Measurements from ENCODE around the gene RAD51AP1.

The RAD51AP1 gene

DNA sequence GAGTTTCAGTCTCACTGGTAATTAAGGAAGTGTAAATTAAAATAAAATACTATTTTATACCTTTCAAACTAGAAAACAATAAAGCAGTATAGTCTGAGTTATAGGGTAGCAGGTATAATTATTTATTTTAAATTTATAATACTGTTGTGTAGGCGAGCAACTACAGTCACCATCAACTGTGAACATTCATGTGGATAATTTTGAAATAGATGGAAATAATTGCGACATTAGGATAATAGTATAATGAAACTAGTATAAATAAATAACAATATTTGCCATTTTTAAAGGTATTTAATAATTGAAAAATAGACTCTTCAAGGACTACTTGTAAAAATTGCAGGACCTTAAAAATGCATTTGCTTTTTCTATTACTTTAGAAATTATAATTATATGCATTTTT, 19.5 kb downstream of the RAD51AP1 start:
- DNase-seq (ENCODE audit: low read depth in 1 of 2, low spot score in 1 of 2): no peak
- no peak overlapping the region for H3K4me3 ChIP-seq (replicated peaks; ENCODE audit: insufficient read depth, low read length)
- no peak overlapping the region for H3K27ac ChIP-seq (replicated peaks)
- TF ChIP-seq POLR2AphosphoS5 (IDR thresholded peaks at IDR 0.05; ENCODE audit: low read depth) (no peak), SPI1 (IDR thresholded peaks at IDR 0.05; ENCODE audit: borderline replicate concordance, low read depth) (no peak), GABPA (IDR thresholded peaks at IDR 0.05; ENCODE audit: low read depth) (no peak)
- TF ChIP-seq, protein P1, sequence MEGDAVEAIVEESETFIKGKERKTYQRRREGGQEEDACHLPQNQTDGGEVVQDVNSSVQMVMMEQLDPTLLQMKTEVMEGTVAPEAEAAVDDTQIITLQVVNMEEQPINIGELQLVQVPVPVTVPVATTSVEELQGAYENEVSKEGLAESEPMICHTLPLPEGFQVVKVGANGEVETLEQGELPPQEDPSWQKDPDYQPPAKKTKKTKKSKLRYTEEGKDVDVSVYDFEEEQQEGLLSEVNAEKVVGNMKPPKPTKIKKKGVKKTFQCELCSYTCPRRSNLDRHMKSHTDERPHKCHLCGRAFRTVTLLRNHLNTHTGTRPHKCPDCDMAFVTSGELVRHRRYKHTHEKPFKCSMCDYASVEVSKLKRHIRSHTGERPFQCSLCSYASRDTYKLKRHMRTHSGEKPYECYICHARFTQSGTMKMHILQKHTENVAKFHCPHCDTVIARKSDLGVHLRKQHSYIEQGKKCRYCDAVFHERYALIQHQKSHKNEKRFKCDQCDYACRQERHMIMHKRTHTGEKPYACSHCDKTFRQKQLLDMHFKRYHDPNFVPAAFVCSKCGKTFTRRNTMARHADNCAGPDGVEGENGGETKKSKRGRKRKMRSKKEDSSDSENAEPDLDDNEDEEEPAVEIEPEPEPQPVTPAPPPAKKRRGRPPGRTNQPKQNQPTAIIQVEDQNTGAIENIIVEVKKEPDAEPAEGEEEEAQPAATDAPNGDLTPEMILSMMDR (IDR thresholded peaks at IDR 0.05; ENCODE audit: insufficient read depth, low read length): no peak
- TF ChIP-seq, protein P2, sequence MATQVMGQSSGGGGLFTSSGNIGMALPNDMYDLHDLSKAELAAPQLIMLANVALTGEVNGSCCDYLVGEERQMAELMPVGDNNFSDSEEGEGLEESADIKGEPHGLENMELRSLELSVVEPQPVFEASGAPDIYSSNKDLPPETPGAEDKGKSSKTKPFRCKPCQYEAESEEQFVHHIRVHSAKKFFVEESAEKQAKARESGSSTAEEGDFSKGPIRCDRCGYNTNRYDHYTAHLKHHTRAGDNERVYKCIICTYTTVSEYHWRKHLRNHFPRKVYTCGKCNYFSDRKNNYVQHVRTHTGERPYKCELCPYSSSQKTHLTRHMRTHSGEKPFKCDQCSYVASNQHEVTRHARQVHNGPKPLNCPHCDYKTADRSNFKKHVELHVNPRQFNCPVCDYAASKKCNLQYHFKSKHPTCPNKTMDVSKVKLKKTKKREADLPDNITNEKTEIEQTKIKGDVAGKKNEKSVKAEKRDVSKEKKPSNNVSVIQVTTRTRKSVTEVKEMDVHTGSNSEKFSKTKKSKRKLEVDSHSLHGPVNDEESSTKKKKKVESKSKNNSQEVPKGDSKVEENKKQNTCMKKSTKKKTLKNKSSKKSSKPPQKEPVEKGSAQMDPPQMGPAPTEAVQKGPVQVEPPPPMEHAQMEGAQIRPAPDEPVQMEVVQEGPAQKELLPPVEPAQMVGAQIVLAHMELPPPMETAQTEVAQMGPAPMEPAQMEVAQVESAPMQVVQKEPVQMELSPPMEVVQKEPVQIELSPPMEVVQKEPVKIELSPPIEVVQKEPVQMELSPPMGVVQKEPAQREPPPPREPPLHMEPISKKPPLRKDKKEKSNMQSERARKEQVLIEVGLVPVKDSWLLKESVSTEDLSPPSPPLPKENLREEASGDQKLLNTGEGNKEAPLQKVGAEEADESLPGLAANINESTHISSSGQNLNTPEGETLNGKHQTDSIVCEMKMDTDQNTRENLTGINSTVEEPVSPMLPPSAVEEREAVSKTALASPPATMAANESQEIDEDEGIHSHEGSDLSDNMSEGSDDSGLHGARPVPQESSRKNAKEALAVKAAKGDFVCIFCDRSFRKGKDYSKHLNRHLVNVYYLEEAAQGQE (IDR thresholded peaks at IDR 0.05; ENCODE audit: insufficient replicate concordance, low read depth): no peak
- no peaks in the 10 kb centered on the region for H3K27me3 ChIP-seq (ENCODE audit: insufficient read depth, poor library complexity, severe bottlenecking)

DNA sequence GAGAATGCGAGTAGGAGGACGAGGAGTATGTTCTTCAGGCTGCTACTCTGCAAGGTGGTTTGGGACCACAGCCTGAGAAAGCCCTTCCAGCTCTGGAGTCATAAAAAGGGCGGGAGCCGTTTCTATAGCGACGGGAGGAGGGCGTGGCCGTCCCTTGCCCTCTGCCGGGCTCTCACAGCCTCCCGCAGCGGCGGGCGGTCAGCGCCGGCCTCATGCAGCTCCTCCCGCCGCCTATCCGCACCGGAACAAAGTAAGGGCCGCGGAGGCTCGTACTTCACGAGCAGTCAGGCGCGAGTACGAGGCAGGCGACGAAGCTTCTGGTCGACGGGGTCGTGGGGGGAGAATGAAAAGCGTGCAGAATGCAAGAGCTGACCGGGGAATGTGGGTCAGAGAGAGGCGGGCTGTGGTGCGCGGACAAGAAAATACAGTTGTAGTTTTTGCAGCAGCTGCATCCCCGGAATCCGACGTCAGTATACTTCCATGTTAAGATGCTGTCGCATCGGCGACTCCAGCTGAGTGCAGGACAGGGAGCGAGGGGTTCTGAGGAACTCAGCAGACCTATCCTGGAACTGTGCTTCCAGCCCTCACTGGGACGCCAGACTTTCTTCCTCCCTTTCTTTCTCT, 23.5 kb downstream of the RAD51AP1 start, which contains the start of gene DYRK4:
DYRK4 (plus strand) TSS at position 175 of the 624 bp plus-strand sequence; CDS start at position 213, 38 bp downstream.
- DNase-seq (ENCODE audit: low read depth in 1 of 2, low spot score in 1 of 2): no peak
- no peak within 1 kb of the TSS for H3K4me3 ChIP-seq (replicated peaks; ENCODE audit: insufficient read depth, low read length)
- TF ChIP-seq POLR2AphosphoS5 (IDR thresholded peaks at IDR 0.05; ENCODE audit: low read depth): no peak
- TF ChIP-seq, protein P1 (IDR thresholded peaks at IDR 0.05; ENCODE audit: insufficient read depth, low read length): no peak
- TF ChIP-seq, protein P2 (IDR thresholded peaks at IDR 0.05; ENCODE audit: insufficient replicate concordance, low read depth): no peak
- H3K27ac ChIP-seq (replicated peaks): no peak within 1 kb of the TSS
- H3K27me3 ChIP-seq (ENCODE audit: insufficient read depth, poor library complexity, severe bottlenecking): no peaks in the 10 kb centered on the region

DNA sequence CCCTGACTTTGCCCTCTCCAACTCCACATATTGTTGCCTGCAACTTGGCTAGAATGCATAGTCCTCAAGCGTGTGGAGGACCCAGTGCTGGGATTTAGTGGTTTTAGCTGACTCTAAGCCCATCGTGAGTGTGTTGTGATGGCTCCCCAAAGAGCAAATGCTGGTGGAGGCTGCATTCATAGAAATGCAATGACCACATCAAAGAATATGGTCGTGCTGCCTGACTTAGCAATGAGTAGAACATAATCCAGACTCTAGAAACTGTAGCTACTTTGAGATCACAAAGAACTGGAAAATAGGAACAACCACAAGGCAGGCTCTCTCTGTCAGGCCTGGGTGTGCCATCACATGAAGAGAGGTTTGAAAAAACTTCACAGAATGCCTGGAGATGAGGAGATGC, 24.6 kb downstream of the RAD51AP1 start:
- H3K27me3 ChIP-seq (ENCODE audit: insufficient read depth, poor library complexity, severe bottlenecking): no peaks in the 10 kb centered on the region
- DNase-seq (ENCODE audit: low read depth in 1 of 2, low spot score in 1 of 2): no peak
- H3K27ac ChIP-seq (replicated peaks): no peak overlapping the region
- no peak overlapping the region for H3K4me3 ChIP-seq (replicated peaks; ENCODE audit: insufficient read depth, low read length)
- no peak for TF ChIP-seq SPI1 (IDR thresholded peaks at IDR 0.05; ENCODE audit: borderline replicate concordance, low read depth)
- no peak for TF ChIP-seq GABPA (IDR thresholded peaks at IDR 0.05; ENCODE audit: low read depth)
- TF ChIP-seq POLR2AphosphoS5 (IDR thresholded peaks at IDR 0.05; ENCODE audit: low read depth): no peak
- TF ChIP-seq, protein P1 (IDR thresholded peaks at IDR 0.05; ENCODE audit: insufficient read depth, low read length): no peak
- TF ChIP-seq, protein P2 (IDR thresholded peaks at IDR 0.05; ENCODE audit: insufficient replicate concordance, low read depth): no peak

All from HL-60 (cell line).